GM10266 (cell line): ENCODE measurements around the gene ZBTB8A.

Experiments
- DNase-seq: peaks from one replicate; pipeline ENCODE4 v3.0.0; 2012; ENCODE audit errors: extremely low spot score
- CTCF ChIP-seq: IDR thresholded peaks from 2 replicates; pipeline ENCODE4 v1.5.1; 2012; ENCODE audit warnings: mild to moderate bottlenecking, low read depth; ENCODE audit not compliant: control insufficient read depth, insufficient read depth; ENCODE audit errors: missing control alignments

The ZBTB8A gene

GRCh38 chr1:32557812-32558211 is 18.6 kb downstream of the ZBTB8A start:
- DNase-seq: no peak
- TF ChIP-seq CTCF: no peak

- TF ChIP-seq CTCF: no peak
- no peak for DNase-seq
These were observed 29.7 kb downstream of the ZBTB8A start for GRCh38 chr1:32568929-32569328.

- TF ChIP-seq CTCF: no peak
These were observed 41.3 kb downstream of the ZBTB8A start for GRCh38 chr1:32580348-32581017.

GRCh38 chr1:32592943-32593342 is 53.7 kb downstream of the ZBTB8A start:
- TF ChIP-seq CTCF: no peak
- DNase-seq: no peak

More at GRCh38 chr1:32580348-32581017, 41.3 kb downstream of the ZBTB8A start:
- DNase-seq: no peak

- TF ChIP-seq CTCF: no peak
- DNase-seq: no peak
These were observed 60.8 kb downstream of the ZBTB8A start for GRCh38 chr1:32600034-32600433.

- DNase-seq: no peak
- no peak for TF ChIP-seq CTCF
These were observed 66.6 kb downstream of the ZBTB8A start for GRCh38 chr1:32605711-32606424.
